ENCODE measurements around the gene DHCR7. TPM values are rescaled to one million over a fixed set of nuclear protein-coding genes. Genes with fewer than 3 reads are reported as not detected.

The DHCR7 gene
- total and polyA plus RNA-seq, 9 donors: 25.3 to 264 (median 51.1) TPM

DNA sequence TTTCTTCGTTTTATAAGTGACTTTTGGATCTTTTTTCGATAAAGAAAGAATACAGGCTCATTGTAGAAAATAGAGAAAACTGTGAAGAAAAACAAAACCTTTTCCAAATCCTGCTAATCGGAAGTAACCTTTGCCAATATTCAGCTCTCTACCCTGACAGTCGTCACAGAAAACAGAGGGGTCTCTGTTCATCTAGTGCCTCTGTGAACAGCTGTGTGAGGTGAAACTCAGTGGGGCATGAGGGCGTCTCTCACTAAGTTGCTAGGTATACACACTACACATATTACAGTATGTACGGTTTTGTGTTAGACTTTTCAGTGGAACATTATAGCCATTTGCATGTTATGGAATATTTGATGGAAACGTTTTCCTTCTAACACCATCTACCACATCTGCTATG is 39.4 kb downstream of the DHCR7 start:
- Histone ChIP-seq H3K27ac (no peak overlapping the region), H3K36me3 (no peaks in the 10 kb centered on the region), H3K4me3 (no peak overlapping the region), H3K9me3 (no peaks in the 10 kb centered on the region), H3K27me3 (no peaks in the 10 kb centered on the region), H3K4me1 (ENCODE audit: insufficient read depth) (no peaks in the 10 kb centered on the region)
- WGBS, 3 donors: 72 to 81% (median 75%) methylated on average over 7 of the region's 7 CpGs
- TF ChIP-seq POLR2A (IDR thresholded peaks at IDR 0.05) (no peak), CTCF (IDR thresholded peaks at IDR 0.05) (no peak), EP300 (IDR thresholded peaks at IDR 0.05) (no peak)
- intact Hi-C loops (cut with DNase I): no loop called here
- no peak for DNase-seq

GRCh38 chr11:71407356-71407755 is 40.8 kb downstream of the DHCR7 start:
- H3K4me1 ChIP-seq (ENCODE audit: insufficient read depth): no peaks in the 10 kb centered on the region
- no peak for TF ChIP-seq POLR2A (IDR thresholded peaks at IDR 0.05)
- TF ChIP-seq CTCF (IDR thresholded peaks at IDR 0.05): no peak
- TF ChIP-seq EP300 (IDR thresholded peaks at IDR 0.05): no peak
- intact Hi-C loops (cut with DNase I): no loop called here
- H3K36me3 ChIP-seq: no peaks in the 10 kb centered on the region
- H3K27me3 ChIP-seq: no peaks in the 10 kb centered on the region
- H3K4me3 ChIP-seq: no peak overlapping the region
- no peaks in the 10 kb centered on the region for H3K9me3 ChIP-seq
- no peak for DNase-seq
- H3K27ac ChIP-seq: no peak overlapping the region
- WGBS, 3 donors: 84 to 90% (median 88%) methylated on average over 15 of the region's 15 CpGs

GRCh38 chr11:71406681-71407080 is 41.5 kb downstream of the DHCR7 start:
- intact Hi-C loops (cut with DNase I): no loop called here
- Histone ChIP-seq H3K4me3 (no peak overlapping the region), H3K27ac (no peak overlapping the region), H3K27me3 (no peaks in the 10 kb centered on the region), H3K36me3 (no peaks in the 10 kb centered on the region), H3K9me3 (no peaks in the 10 kb centered on the region), H3K4me1 (ENCODE audit: insufficient read depth) (no peaks in the 10 kb centered on the region)
- DNase-seq: no peak
- 44 to 59% (median 46%) methylated on average over 10 of the region's 10 CpGs for WGBS, 3 donors
- TF ChIP-seq EP300 (IDR thresholded peaks at IDR 0.05): no peak
- TF ChIP-seq POLR2A (IDR thresholded peaks at IDR 0.05): no peak
- no peak for TF ChIP-seq CTCF (IDR thresholded peaks at IDR 0.05)

DNA sequence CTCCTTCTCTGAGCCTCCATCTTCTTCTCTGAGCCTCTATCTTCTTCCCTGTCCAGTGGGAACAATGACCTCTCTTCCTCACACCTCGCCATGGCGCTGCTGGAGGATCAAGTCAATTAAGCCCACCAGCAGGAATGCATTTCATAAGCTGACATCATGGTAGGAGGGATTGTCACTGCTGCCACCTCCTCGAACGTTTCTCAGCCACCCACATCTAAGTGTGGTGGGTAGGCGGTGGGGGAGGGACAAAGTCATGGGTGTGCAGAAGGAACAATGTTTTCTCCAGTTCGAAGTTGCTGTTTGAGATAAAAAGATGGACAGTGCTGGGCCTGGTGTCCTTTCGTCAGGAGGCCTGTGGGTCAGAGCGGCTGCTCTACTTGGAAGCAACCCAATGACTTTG is 44.0 kb downstream of the DHCR7 start:
- Histone ChIP-seq H3K4me3 (no peak overlapping the region), H3K36me3 (no peaks in the 10 kb centered on the region), H3K9me3 (no peaks in the 10 kb centered on the region), H3K27ac (no peak overlapping the region), H3K27me3 (no peaks in the 10 kb centered on the region), H3K4me1 (ENCODE audit: insufficient read depth) (no peaks in the 10 kb centered on the region)
- TF ChIP-seq POLR2A (IDR thresholded peaks at IDR 0.05): no peak
- TF ChIP-seq EP300 (IDR thresholded peaks at IDR 0.05): no peak
- TF ChIP-seq CTCF (IDR thresholded peaks at IDR 0.05): no peak
- no peak for DNase-seq
- intact Hi-C loops (cut with DNase I): no loop called here
- WGBS, 3 donors: 79 to 85% (median 81%) methylated on average over 8 of the region's 8 CpGs

DNA sequence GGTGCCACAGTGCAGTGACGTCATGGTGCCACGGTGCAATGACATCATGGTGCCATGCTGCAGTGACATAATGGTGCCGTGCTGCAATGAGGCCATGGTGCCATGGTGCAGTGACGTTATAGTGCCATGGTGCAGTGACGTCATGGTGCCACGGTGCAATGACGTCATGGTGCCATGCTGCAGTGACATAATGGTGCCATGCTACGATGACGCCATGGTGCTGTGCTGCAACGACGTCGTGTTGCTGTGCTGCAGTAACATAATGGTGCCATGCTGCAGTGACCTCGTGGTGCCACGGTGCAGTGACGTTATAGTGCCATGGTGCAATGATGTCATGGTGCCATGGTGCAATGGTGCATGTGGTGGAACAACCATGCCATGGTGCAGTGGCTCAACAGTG is 45.3 kb downstream of the DHCR7 start:
- no peak for DNase-seq
- Histone ChIP-seq H3K27me3 (no peaks in the 10 kb centered on the region), H3K27ac (no peak overlapping the region), H3K4me3 (no peak overlapping the region), H3K9me3 (no peaks in the 10 kb centered on the region), H3K36me3 (no peaks in the 10 kb centered on the region), H3K4me1 (ENCODE audit: insufficient read depth) (no peaks in the 10 kb centered on the region)
- no peak for TF ChIP-seq POLR2A (IDR thresholded peaks at IDR 0.05)
- TF ChIP-seq CTCF (IDR thresholded peaks at IDR 0.05): no peak
- TF ChIP-seq EP300 (IDR thresholded peaks at IDR 0.05): no peak
- intact Hi-C loops (cut with DNase I): no loop called here
- 83 to 86% (median 84%) methylated on average over 15 of the region's 15 CpGs for WGBS, 3 donors

Measured in ovary (tissue), 9 donors.